Activated CD4-positive, alpha-beta T cell treated with anti-CD3 and anti-CD28 coated beads for 24 hours (primary cell): Measurements from ENCODE around the gene GRIN2A.

ENCODE experiments used
- DNase-seq, 2 donors: peaks; one replicate each; pipeline ENCODE4 v3.0.0-alpha.2; 2020; ENCODE audit warnings: low read depth in 2 of 2

GRIN2A gene

DNA sequence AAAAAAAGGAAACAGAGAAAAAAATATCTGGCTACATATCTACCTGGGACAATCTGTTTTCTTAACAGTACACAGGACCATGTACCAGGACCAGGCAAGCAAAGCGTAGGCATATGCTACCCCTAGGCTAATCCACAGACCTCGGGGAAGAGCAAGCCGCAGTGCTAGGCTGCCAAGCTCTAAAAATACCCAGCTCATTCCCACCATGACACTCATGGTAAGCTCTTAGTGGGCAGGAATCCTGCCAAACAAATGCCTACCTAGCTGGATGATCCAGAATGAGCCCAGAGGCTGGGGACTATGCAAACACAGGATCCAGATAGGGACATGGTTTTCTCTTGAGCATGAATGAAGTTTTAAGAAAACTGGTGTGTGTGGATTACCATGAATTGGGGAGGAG, 95.6 kb downstream of the GRIN2A start:
- no peak for DNase-seq

- no peak for DNase-seq
Observed at GRCh38 chr16:10085078-10085798, 97.0 kb downstream of the GRIN2A start.

- no peak for DNase-seq
Observed at GRCh38 chr16:10083301-10083700, 98.9 kb downstream of the GRIN2A start.

DNA sequence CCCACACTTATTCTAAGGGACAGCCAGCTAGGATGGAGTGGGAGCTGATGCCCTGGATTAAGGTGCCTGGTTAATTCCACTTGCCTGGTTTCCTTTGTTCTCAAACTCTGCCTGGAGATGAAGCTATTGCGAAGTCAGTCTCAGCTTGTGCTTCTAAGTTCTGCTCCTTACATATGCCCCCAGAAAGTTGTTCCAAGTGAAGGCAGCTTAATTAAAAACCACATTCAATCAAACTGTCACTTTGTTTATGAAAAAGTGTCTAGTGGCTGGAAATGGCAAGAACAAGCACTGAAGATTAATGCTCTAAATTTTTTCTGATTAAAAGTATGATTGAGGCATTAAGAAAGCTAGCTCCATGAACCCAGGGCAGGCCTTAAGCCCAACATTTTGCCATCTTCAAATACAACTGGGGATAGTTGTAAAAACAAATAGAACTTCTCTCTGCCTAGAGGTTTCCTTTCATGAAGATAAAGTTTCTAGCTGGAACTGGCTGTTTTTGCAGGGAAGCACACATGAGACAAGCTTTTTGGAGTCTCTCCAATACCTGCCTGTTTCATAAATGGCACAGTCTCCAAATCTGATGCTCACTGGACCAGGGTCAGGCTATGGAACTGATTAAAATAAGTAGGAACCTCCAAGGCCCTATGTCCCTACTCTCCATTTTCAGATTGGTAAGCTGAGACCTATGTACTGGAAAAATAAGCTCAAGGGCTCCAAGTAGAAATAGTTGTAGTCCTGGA, 100.9 kb downstream of the GRIN2A start:
- no peak for DNase-seq

- DNase-seq = no peak
Observed at GRCh38 chr16:10080051-10080772, 102.0 kb downstream of the GRIN2A start.

GRCh38 chr16:10078541-10078949, 103.7 kb downstream of the GRIN2A start:
- no peak for DNase-seq

DNA sequence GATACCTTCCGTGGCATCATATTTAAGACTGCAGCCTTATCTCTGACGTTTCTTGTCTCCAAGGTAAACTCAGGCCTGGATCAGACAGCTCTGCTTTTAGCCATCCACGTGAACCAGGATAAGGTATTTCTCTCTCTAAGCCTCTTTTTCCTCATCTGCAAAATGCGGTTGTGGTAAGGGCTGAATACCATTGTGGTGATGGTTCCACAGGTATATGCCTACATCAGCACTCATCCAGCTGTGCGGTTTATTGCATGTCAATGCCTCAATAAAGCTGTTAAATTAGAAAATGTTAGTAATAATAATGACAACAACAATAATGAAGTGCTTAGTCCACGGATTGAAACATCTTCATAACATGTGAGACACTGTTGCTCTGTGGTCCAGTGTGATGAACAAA, 104.4 kb downstream of the GRIN2A start:
- DNase-seq = no peak

DNA sequence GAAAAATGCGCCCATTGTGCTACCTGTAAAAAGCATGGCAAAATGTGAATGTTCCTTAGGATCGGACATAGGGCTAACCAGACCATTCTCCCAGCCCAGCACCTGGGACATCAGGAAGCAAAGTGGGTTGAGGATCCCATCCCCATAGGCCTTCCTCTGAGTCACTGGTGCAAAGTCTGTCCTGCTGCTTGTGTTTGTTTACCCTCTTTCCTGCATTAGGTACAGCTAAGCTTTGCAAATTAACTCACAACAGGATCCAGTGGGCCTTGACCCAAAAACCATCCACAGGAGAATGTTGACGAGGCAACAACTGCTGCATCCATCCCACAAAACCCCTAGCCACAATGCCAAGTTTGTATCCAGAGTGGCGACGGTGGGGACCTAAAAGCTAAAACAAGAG, 106.2 kb downstream of the GRIN2A start:
- no peak for DNase-seq

DNA sequence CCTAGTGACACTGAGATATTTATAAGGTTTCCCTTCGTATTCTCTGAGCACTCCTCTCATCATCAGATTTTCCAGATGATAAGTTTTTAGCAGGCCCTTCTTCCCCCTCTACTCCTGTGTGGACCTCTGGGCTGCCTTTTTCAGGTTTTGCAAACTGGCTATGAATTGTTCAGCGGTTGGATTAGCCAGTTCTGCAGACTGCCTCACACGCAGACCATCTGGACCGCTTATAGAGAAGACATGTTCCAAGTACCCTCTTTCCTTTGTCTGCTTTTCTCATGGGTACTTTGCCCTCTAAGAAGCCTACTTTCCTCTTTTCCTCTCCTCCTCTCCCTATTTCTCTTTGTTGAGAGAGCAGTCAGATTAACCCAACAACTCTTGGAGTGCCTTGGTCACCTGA, 111.6 kb downstream of the GRIN2A start:
- no peak for DNase-seq

GRCh38 chr16:10069374-10069773, 112.9 kb downstream of the GRIN2A start:
- DNase-seq = no peak

GRCh38 chr16:10067835-10068234, 114.4 kb downstream of the GRIN2A start:
- no peak for DNase-seq

- DNase-seq = no peak
Observed at GRCh38 chr16:10067406-10067805, 114.8 kb downstream of the GRIN2A start.

GRCh38 chr16:10065019-10065418, 117.2 kb downstream of the GRIN2A start:
- no peak for DNase-seq

GRCh38 chr16:10048850-10049249, 133.4 kb downstream of the GRIN2A start:
- no peak for DNase-seq

DNA sequence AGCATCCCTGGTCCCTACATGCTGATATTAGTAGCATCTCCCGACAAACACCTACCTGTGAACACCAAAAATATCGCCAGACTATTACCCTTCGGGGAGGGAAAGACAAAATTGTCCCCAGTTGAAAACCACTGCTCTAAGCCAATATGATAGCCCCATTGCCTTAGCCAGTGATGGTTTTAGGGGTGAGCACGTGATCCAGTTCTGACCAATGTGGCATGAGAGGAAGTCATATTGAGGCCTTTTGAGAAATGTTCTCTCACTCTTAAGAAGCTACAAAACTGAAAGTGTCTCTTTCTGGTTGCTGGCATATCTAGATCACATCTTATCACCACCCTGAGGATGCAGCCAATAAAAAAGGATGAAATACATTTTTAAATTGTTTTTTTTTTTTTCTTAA, 136.3 kb downstream of the GRIN2A start:
- no peak for DNase-seq

GRCh38 chr16:10045291-10045775, 136.9 kb downstream of the GRIN2A start:
- DNase-seq = no peak

DNA sequence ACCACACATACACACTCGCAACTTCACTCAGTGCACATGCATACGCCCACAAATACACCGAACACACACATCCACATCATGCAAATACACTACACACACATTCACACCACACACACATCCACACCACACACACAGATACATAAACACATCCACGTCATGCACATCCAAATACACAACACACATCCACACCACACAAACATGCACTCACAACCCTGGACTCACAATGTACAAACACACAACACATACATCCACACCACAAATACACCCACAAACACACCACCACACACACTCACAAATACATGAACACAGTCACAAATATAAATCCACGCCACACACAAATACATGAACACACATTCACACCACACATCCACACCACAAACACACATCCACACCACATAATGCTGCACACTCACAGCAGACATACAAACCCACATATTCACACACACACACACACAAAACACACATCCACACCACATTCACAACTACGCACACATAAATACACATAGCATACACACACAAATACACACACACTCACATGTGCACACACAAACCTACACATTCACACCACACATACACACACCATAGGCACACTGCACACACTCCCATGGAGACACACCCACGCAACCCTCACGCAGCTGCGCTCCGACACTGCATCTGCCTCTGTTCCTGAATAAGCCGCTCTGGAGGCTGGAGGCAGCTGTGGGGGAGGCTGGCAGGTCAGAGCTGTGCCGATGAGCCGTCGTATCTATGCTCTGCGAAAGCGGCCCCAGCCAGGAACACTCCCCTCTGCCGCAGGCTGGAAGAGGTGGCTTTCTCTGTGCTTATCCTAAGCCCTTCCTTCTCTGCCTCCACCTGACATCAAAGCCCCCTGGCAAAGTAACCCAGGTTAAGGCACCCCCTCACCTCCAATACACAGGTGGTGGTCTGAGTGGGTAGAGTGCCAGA, 141.8 kb downstream of the GRIN2A start:
- no peak for DNase-seq

GRCh38 chr16:10039220-10040096, 142.8 kb downstream of the GRIN2A start:
- DNase-seq = no peak

- DNase-seq = no peak
Observed at GRCh38 chr16:10037751-10038150, 144.5 kb downstream of the GRIN2A start.

DNA sequence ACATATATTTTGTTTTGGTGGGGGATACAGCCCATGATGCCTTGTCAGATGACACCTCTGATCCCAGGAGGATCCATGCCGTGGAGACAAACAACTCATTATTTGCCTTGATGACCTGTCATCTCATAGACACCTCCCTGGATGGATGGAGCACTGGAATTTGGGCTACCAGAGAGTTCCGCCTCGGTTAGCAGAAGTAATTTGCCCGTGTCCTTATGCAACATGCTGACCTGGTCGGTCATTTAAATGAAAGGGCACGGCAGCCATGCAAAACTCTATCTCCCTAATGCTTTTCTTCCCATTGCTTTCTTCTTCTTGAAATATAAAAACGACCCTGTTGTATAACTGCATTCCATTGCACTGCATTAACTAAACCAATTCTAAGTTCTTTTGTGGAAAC, 145.3 kb downstream of the GRIN2A start:
- no peak for DNase-seq
